ENCODE results near the gene TLL1. TPM values are rescaled to one million over a fixed set of nuclear protein-coding genes. Genes with fewer than 3 reads are reported as not detected.

TLL1 gene
- total and polyA plus RNA-seq, 2 donors: 0.24 to 0.59 TPM

- no peak for DNase-seq (ENCODE audit: low read depth in 6 of 9, low spot score in 9 of 9)
- no peak overlapping the region for H3K27ac ChIP-seq (ENCODE audit: low read depth in 1 of 2, low read length in 1 of 2)
- H3K9me3 ChIP-seq (ENCODE audit: control insufficient read depth in 2 of 2, insufficient read depth in 1 of 2, low read length in 1 of 2): no peaks in the 10 kb centered on the region
- no peaks in the 10 kb centered on the region for H3K27me3 ChIP-seq (ENCODE audit: control insufficient read depth in 2 of 2, insufficient read depth in 1 of 2, low read length in 1 of 2)
- H3K4me1 ChIP-seq (ENCODE audit: control insufficient read depth in 2 of 2, insufficient read depth in 2 of 2, low read length in 2 of 2): no peaks in the 10 kb centered on the region
- H3K36me3 ChIP-seq (ENCODE audit: control insufficient read depth in 2 of 2, insufficient read depth in 2 of 2, low read length in 1 of 2): no peaks in the 10 kb centered on the region
- 75% methylated on average over 2 of the region's 2 CpGs for WGBS
- no peak overlapping the region for H3K4me3 ChIP-seq (ENCODE audit: low read length in 2 of 2)
Measured at GRCh38 chr4:166012129-166013030, 139.3 kb downstream of the TLL1 start.

GRCh38 chr4:166014411-166014810, 141.4 kb downstream of the TLL1 start:
- Histone ChIP-seq H3K27me3 (ENCODE audit: control insufficient read depth in 2 of 2, insufficient read depth in 1 of 2, low read length in 1 of 2) (no peaks in the 10 kb centered on the region), H3K36me3 (ENCODE audit: control insufficient read depth in 2 of 2, insufficient read depth in 2 of 2, low read length in 1 of 2) (no peaks in the 10 kb centered on the region), H3K4me3 (ENCODE audit: low read length in 2 of 2) (no peak overlapping the region), H3K27ac (ENCODE audit: low read depth in 1 of 2, low read length in 1 of 2) (no peak overlapping the region), H3K4me1 (ENCODE audit: control insufficient read depth in 2 of 2, insufficient read depth in 2 of 2, low read length in 2 of 2) (no peaks in the 10 kb centered on the region), H3K9me3 (ENCODE audit: control insufficient read depth in 2 of 2, insufficient read depth in 1 of 2, low read length in 1 of 2) (no peaks in the 10 kb centered on the region)
- WGBS: 95% methylated on average over 6 of the region's 6 CpGs
- DNase-seq (ENCODE audit: low read depth in 6 of 9, low spot score in 9 of 9): no peak

DNA sequence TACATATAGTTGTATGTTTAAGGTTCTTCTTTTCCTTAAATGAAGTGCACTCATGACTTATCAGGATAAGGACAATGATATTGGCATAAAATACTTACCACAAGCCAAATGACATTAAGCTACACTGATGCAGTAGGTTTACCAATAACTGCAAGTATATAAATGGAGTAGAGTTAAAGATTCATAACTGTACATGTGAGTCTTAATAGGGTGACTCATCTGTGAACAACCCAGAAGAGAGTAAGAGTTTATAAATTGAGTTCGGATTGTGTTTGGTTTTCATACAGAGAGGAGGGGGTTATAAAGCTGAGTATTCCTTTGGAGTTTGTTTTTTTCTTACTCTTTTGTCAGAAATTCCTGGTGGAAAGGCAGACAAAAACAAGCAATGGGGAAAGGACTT, 144.8 kb downstream of the TLL1 start:
- Histone ChIP-seq H3K36me3 (ENCODE audit: control insufficient read depth in 2 of 2, insufficient read depth in 2 of 2, low read length in 1 of 2) (no peaks in the 10 kb centered on the region), H3K4me1 (ENCODE audit: control insufficient read depth in 2 of 2, insufficient read depth in 2 of 2, low read length in 2 of 2) (no peaks in the 10 kb centered on the region), H3K27ac (ENCODE audit: low read depth in 1 of 2, low read length in 1 of 2) (no peak overlapping the region), H3K4me3 (ENCODE audit: low read length in 2 of 2) (no peak overlapping the region), H3K9me3 (ENCODE audit: control insufficient read depth in 2 of 2, insufficient read depth in 1 of 2, low read length in 1 of 2) (no peaks in the 10 kb centered on the region), H3K27me3 (ENCODE audit: control insufficient read depth in 2 of 2, insufficient read depth in 1 of 2, low read length in 1 of 2) (no peaks in the 10 kb centered on the region)
- WGBS: 97% methylated on average over 1 of the region's 1 CpG
- DNase-seq (ENCODE audit: low read depth in 6 of 9, low spot score in 9 of 9): no peak

DNA sequence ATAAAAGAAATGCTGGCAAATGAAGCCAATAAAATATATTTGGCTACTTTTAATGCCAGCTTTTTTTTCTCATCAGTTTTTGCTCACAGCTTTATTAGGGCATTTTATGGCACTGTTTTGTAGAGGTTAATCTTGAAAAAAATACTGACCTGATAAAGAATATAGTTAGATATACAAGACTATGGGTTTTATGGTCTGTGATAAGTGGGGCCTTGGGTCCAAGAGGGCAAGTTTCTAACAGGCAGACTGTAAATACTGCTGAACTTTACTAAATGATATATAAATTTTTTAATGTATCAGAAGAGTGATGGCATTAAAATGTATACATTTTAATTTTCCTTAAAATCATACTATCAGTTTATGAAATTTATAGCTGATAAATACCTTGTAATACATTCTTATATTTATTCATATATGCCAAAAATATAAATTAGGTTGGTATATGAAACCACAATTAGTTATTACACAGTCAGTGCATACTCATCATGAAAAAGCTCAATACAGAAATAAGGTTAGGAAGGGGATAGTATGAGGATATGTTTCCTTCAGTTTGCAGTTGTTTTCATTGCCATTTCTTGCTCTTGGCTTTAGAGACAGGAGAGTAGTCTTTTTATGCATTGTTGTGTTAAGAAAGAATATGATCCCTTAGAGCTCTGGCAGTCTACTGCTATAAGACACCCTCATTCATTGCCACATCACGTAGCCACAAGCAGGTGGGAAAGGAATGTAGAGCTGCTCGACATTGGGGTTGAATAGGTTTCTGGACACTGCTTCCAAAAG, 146.6 kb downstream of the TLL1 start:
- no peaks in the 10 kb centered on the region for H3K27me3 ChIP-seq (ENCODE audit: control insufficient read depth in 2 of 2, insufficient read depth in 1 of 2, low read length in 1 of 2)
- H3K9me3 ChIP-seq (ENCODE audit: control insufficient read depth in 2 of 2, insufficient read depth in 1 of 2, low read length in 1 of 2): no peaks in the 10 kb centered on the region
- 81% methylated on average over 2 of the region's 2 CpGs for WGBS
- H3K4me1 ChIP-seq (ENCODE audit: control insufficient read depth in 2 of 2, insufficient read depth in 2 of 2, low read length in 2 of 2): no peaks in the 10 kb centered on the region
- H3K36me3 ChIP-seq (ENCODE audit: control insufficient read depth in 2 of 2, insufficient read depth in 2 of 2, low read length in 1 of 2): no peaks in the 10 kb centered on the region
- no peak overlapping the region for H3K27ac ChIP-seq (ENCODE audit: low read depth in 1 of 2, low read length in 1 of 2)
- DNase-seq (ENCODE audit: low read depth in 6 of 9, low spot score in 9 of 9): no peak
- H3K4me3 ChIP-seq (ENCODE audit: low read length in 2 of 2): no peak overlapping the region

DNA sequence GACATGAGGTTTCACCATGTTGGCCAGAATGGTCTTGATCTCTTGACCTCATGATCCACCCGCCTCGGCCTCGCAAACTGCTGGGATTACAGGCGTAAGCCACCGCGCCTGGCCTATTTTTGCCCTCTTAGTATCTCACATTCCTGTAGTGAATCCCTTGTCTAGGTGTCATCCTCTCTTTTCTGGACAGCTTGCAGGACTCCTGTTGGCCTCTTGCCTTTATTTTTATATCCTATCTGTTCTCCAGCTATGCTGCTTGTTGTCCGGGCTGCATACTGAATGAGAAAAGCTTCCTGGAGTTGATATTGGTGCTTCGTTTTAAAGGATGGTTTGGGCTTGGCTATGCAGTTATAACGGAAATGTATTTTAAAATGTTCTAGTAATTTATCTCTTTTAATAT, 148.6 kb downstream of the TLL1 start:
- H3K4me3 ChIP-seq (ENCODE audit: low read length in 2 of 2): no peak overlapping the region
- H3K27me3 ChIP-seq (ENCODE audit: control insufficient read depth in 2 of 2, insufficient read depth in 1 of 2, low read length in 1 of 2): no peaks in the 10 kb centered on the region
- H3K36me3 ChIP-seq (ENCODE audit: control insufficient read depth in 2 of 2, insufficient read depth in 2 of 2, low read length in 1 of 2): no peaks in the 10 kb centered on the region
- H3K4me1 ChIP-seq (ENCODE audit: control insufficient read depth in 2 of 2, insufficient read depth in 2 of 2, low read length in 2 of 2): no peaks in the 10 kb centered on the region
- H3K27ac ChIP-seq (ENCODE audit: low read depth in 1 of 2, low read length in 1 of 2): no peak overlapping the region
- no peak for DNase-seq (ENCODE audit: low read depth in 6 of 9, low spot score in 9 of 9)
- no peaks in the 10 kb centered on the region for H3K9me3 ChIP-seq (ENCODE audit: control insufficient read depth in 2 of 2, insufficient read depth in 1 of 2, low read length in 1 of 2)
- 96% methylated on average over 9 of the region's 9 CpGs for WGBS

DNA sequence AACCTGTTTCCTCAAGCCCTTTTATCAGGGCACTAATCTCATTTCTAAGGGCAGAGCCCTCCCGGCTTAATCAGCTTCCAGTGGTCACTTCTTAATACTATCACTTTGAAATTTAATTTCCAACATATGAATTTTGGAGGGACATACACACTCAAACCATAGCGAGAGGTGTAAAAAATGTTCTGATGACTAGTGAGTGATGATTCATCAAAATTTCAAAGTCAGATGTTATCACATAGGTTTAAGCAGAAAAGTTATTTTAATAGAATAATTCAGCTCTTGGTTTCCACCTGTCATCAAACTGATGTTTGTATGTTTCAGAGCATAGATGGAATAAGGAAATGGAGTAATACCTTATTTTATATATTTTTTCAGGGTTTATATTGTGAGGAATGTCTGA, 161.9 kb downstream of the TLL1 start:
- no peaks in the 10 kb centered on the region for H3K4me1 ChIP-seq (ENCODE audit: control insufficient read depth in 2 of 2, insufficient read depth in 2 of 2, low read length in 2 of 2)
- H3K36me3 ChIP-seq (ENCODE audit: control insufficient read depth in 2 of 2, insufficient read depth in 2 of 2, low read length in 1 of 2): no peaks in the 10 kb centered on the region
- no peak overlapping the region for H3K4me3 ChIP-seq (ENCODE audit: low read length in 2 of 2)
- no peak overlapping the region for H3K27ac ChIP-seq (ENCODE audit: low read depth in 1 of 2, low read length in 1 of 2)
- H3K27me3 ChIP-seq (ENCODE audit: control insufficient read depth in 2 of 2, insufficient read depth in 1 of 2, low read length in 1 of 2): no peaks in the 10 kb centered on the region
- DNase-seq (ENCODE audit: low read depth in 6 of 9, low spot score in 9 of 9): no peak
- no peaks in the 10 kb centered on the region for H3K9me3 ChIP-seq (ENCODE audit: control insufficient read depth in 2 of 2, insufficient read depth in 1 of 2, low read length in 1 of 2)
- 90% methylated on average over 2 of the region's 2 CpGs for WGBS

DNA sequence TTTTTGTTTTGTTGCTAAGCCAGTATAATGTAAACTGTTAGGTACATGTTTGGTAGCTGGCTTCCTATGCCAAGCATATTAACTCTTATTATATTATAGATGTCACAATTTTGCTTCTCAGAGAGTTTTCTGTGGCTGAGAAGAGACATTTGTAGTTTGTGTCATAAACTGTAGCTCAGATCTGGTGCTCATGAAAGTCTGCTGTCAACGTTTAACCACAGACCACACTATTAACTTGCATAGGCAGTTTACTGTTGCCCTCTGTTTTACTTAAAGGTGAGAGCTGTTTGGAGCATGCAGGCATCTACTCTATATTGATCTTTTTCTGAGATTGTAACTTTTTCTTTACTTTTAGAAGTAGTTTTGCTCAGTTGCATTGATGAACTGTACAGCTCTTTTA, 166.8 kb downstream of the TLL1 start:
- Histone ChIP-seq H3K9me3 (ENCODE audit: control insufficient read depth in 2 of 2, insufficient read depth in 1 of 2, low read length in 1 of 2) (no peaks in the 10 kb centered on the region), H3K4me1 (ENCODE audit: control insufficient read depth in 2 of 2, insufficient read depth in 2 of 2, low read length in 2 of 2) (no peaks in the 10 kb centered on the region), H3K4me3 (ENCODE audit: low read length in 2 of 2) (no peak overlapping the region), H3K27ac (ENCODE audit: low read depth in 1 of 2, low read length in 1 of 2) (no peak overlapping the region), H3K36me3 (ENCODE audit: control insufficient read depth in 2 of 2, insufficient read depth in 2 of 2, low read length in 1 of 2) (no peaks in the 10 kb centered on the region), H3K27me3 (ENCODE audit: control insufficient read depth in 2 of 2, insufficient read depth in 1 of 2, low read length in 1 of 2) (no peaks in the 10 kb centered on the region)
- DNase-seq (ENCODE audit: low read depth in 6 of 9, low spot score in 9 of 9): peak in 1 of 9 donors; percentile 3
- WGBS: 56% methylated on average over 1 of the region's 1 CpG

- H3K4me1 ChIP-seq (ENCODE audit: control insufficient read depth in 2 of 2, insufficient read depth in 2 of 2, low read length in 2 of 2): no peaks in the 10 kb centered on the region
- H3K27me3 ChIP-seq (ENCODE audit: control insufficient read depth in 2 of 2, insufficient read depth in 1 of 2, low read length in 1 of 2): no peaks in the 10 kb centered on the region
- no peaks in the 10 kb centered on the region for H3K36me3 ChIP-seq (ENCODE audit: control insufficient read depth in 2 of 2, insufficient read depth in 2 of 2, low read length in 1 of 2)
- no peak overlapping the region for H3K4me3 ChIP-seq (ENCODE audit: low read length in 2 of 2)
- no peak overlapping the region for H3K27ac ChIP-seq (ENCODE audit: low read depth in 1 of 2, low read length in 1 of 2)
- 90% methylated on average over 8 of the region's 8 CpGs for WGBS
- DNase-seq (ENCODE audit: low read depth in 6 of 9, low spot score in 9 of 9): no peak
- H3K9me3 ChIP-seq (ENCODE audit: control insufficient read depth in 2 of 2, insufficient read depth in 1 of 2, low read length in 1 of 2): no peaks in the 10 kb centered on the region
Measured at GRCh38 chr4:166042510-166043055, 169.5 kb downstream of the TLL1 start.

GRCh38 chr4:166043801-166044200, 170.8 kb downstream of the TLL1 start:
- Histone ChIP-seq H3K36me3 (ENCODE audit: control insufficient read depth in 2 of 2, insufficient read depth in 2 of 2, low read length in 1 of 2) (no peaks in the 10 kb centered on the region), H3K9me3 (ENCODE audit: control insufficient read depth in 2 of 2, insufficient read depth in 1 of 2, low read length in 1 of 2) (no peaks in the 10 kb centered on the region), H3K27me3 (ENCODE audit: control insufficient read depth in 2 of 2, insufficient read depth in 1 of 2, low read length in 1 of 2) (no peaks in the 10 kb centered on the region), H3K27ac (ENCODE audit: low read depth in 1 of 2, low read length in 1 of 2) (no peak overlapping the region), H3K4me3 (ENCODE audit: low read length in 2 of 2) (no peak overlapping the region), H3K4me1 (ENCODE audit: control insufficient read depth in 2 of 2, insufficient read depth in 2 of 2, low read length in 2 of 2) (no peaks in the 10 kb centered on the region)
- WGBS: 96% methylated on average over 6 of the region's 6 CpGs
- DNase-seq (ENCODE audit: low read depth in 6 of 9, low spot score in 9 of 9): no peak
